GM23248 (cell line): ENCODE measurements around the gene NXT1. TPM values are rescaled to one million over a fixed set of nuclear protein-coding genes. Genes with fewer than 3 reads are reported as not detected.
"Not testable (repeated sequence)": the region's sequence is repeated elsewhere in the genome, so short reads cannot be mapped to it uniquely, and the experiment has no call there.

Experiments used
- DNase-seq: peaks from one replicate; pipeline ENCODE4 v3.0.0-alpha.2; 2015
- H2AFZ ChIP-seq: fragments of 200-600 bp; sonication (generic); 2 replicates; pipeline ENCODE4 v1.6.1; 2016; ENCODE audit warnings: antibody characterized with exemption
- H3F3A ChIP-seq: fragments of 200-600 bp; sonication (generic); 2 replicates; pipeline ENCODE4 v1.6.1; 2016; ENCODE audit warnings: mild to moderate bottlenecking, antibody characterized with exemption, mixed run types; ENCODE audit not compliant: insufficient read depth
- H3K27ac ChIP-seq: fragments of 200-600 bp; sonication (generic); 2 replicates; pipeline ENCODE4 v1.5.1; 2016; ENCODE audit warnings: mild to moderate bottlenecking
- H3K27me3 ChIP-seq: fragments of 200-600 bp; sonication (generic); replicated peaks from 2 replicates; pipeline ENCODE4 v1.6.1; 2016; ENCODE audit warnings: mild to moderate bottlenecking; ENCODE audit not compliant: insufficient read depth
- H3K36me3 ChIP-seq: fragments of 200-600 bp; sonication (generic); 2 replicates; pipeline ENCODE4 v1.6.1; 2016; ENCODE audit warnings: low read depth, mild to moderate bottlenecking
- H3K4me1 ChIP-seq: fragments of 200-600 bp; sonication (generic); 2 replicates; pipeline ENCODE4 v1.6.1; 2016; ENCODE audit warnings: mild to moderate bottlenecking; ENCODE audit not compliant: insufficient read depth
- H3K4me2 ChIP-seq: fragments of 200-600 bp; sonication (generic); one replicate; pipeline ENCODE4 v1.6.1; 2016; ENCODE audit warnings: mild to moderate bottlenecking; ENCODE audit not compliant: unreplicated experiment
- H3K4me3 ChIP-seq: fragments of 200-600 bp; sonication (generic); 2 replicates; pipeline ENCODE4 v1.5.1; 2016; ENCODE audit warnings: mild to moderate bottlenecking
- H3K79me2 ChIP-seq: fragments of 200-600 bp; sonication (generic); 2 replicates; pipeline ENCODE4 v1.6.1; 2016; ENCODE audit warnings: mild to moderate bottlenecking; ENCODE audit not compliant: insufficient read depth
- H3K9ac ChIP-seq: fragments of 200-600 bp; sonication (generic); 2 replicates; pipeline ENCODE4 v1.6.1; 2016; ENCODE audit warnings: mild to moderate bottlenecking
- H3K9me2 ChIP-seq: fragments of 200-600 bp; sonication (generic); 2 replicates; pipeline ENCODE4 v1.6.1; 2016; ENCODE audit warnings: mixed run types, mild to moderate bottlenecking, moderate library complexity; ENCODE audit not compliant: insufficient read depth
- H3K9me3 ChIP-seq: fragments of 200-600 bp; sonication (generic); one replicate; pipeline ENCODE4 v1.6.1; 2017; ENCODE audit warnings: low read depth
- H4K20me1 ChIP-seq: fragments of 200-600 bp; sonication (generic); 2 replicates; pipeline ENCODE4 v1.6.0; 2016; ENCODE audit not compliant: insufficient read depth
- EZH2 ChIP-seq: fragments of 200-600 bp; sonication (generic); IDR thresholded peaks from 2 replicates; pipeline ENCODE4 v1.6.1; 2018; ENCODE audit warnings: antibody characterized with exemption, mild to moderate bottlenecking; ENCODE audit not compliant: insufficient read depth, poor library complexity, severe bottlenecking
- EZH2phosphoT487 ChIP-seq: fragments of 200-600 bp; sonication (generic); IDR thresholded peaks from 2 replicates; pipeline ENCODE4 v1.6.1; 2018; ENCODE audit warnings: antibody characterized with exemption, moderate library complexity, mild to moderate bottlenecking, low read depth; ENCODE audit not compliant: insufficient read depth
- WGBS, 2 experiments: methylation state at CpG; one replicate each; pipeline ENCODE4 v1.1.6; 2015 to 2017; ENCODE audit warnings: low lambda C conversion rate in 2 of 2, low coverage in 1 of 2; ENCODE audit errors: missing lambda C conversion rate in 2 of 2; 5-methylcytosine and 5-hydroxymethylcytosine counted together
- in situ Hi-C: fragments of 300-500 bp; cut with MboI; formaldehyde crosslinking; loops from 2 replicates; pipeline ENCODE4 v1.15.0; 2020
- polyA plus RNA-seq: library from polyadenylated mRNA; unstranded; fragments of >200 nt; fragmentation: Nextera tagmentation; extraction: Ambion mirVana; gene quantifications from 2 replicates; pipeline ENCODE4 v1.2.1, GENCODE V29; 2016
- total RNA-seq: library from RNA; depleted of rRNA; stranded (reverse); fragments of >200 nt; shearing (Covaris generic); gene quantifications from 2 replicates; pipeline ENCODE4 v1.2.3, GENCODE V29; 2014

The NXT1 gene
- total and polyA plus RNA-seq, 2 experiments from 2014 or later = 29.8 to 31.5 TPM

- Histone ChIP-seq H3K79me2 (no peaks in the 10 kb centered on the region), H3K9me3 (no peaks in the 10 kb centered on the region), H3K36me3 (no peaks in the 10 kb centered on the region), H3K4me3 (no peak overlapping the region), H3K27me3 (no peaks in the 10 kb centered on the region), H2AFZ (no peak overlapping the region), H3K27ac (no peak overlapping the region), H4K20me1 (no peaks in the 10 kb centered on the region), H3K9me2 (no peaks in the 10 kb centered on the region), H3K9ac (no peak overlapping the region), H3K4me2 (no peak overlapping the region), H3K4me1 (no peaks in the 10 kb centered on the region), H3F3A (no peaks in the 10 kb centered on the region)
- no peak for DNase-seq
- 39 to 46% methylated on average over 2 of the region's 2 CpGs for WGBS, 2 experiments
- in situ Hi-C loops = loop anchor here (5.0 to 25.0 kb wide), 2 partner anchors 649 to 1004 kb away; no protein-coding TSS in a partner anchor
- TF ChIP-seq EZH2phosphoT487 = no peak
- no peak for TF ChIP-seq EZH2
Observed at GRCh38 chr20:23341073-23341472, 9.5 kb upstream of the NXT1 start.

- no peak for DNase-seq
- no peaks in the 10 kb centered on the region for H3K79me2 ChIP-seq
- H3K27ac ChIP-seq = no peak overlapping the region
- 79 to 89% methylated on average over 1 of the region's 1 CpG for WGBS, 2 experiments
- no peak overlapping the region for H3K4me2 ChIP-seq
- no peaks in the 10 kb centered on the region for H3K4me1 ChIP-seq
- TF ChIP-seq EZH2phosphoT487 (no peak), EZH2 (no peak)
- no peaks in the 10 kb centered on the region for H3F3A ChIP-seq
- no peaks in the 10 kb centered on the region for H4K20me1 ChIP-seq
- H3K9ac ChIP-seq = no peak overlapping the region
- H3K36me3 ChIP-seq = no peaks in the 10 kb centered on the region
- in situ Hi-C loops = loop anchor here (5.0 to 25.0 kb wide), 2 partner anchors 651 to 1006 kb away; no protein-coding TSS in a partner anchor
- no peak overlapping the region for H2AFZ ChIP-seq
- no peaks in the 10 kb centered on the region for H3K27me3 ChIP-seq
- H3K9me3 ChIP-seq = no peaks in the 10 kb centered on the region
- no peak overlapping the region for H3K4me3 ChIP-seq
- no peaks in the 10 kb centered on the region for H3K9me2 ChIP-seq
Observed at GRCh38 chr20:23343590-23343989, 7.0 kb upstream of the NXT1 start.

- H3K4me3 ChIP-seq = no peak overlapping the region
- H3K9me2 ChIP-seq = no peaks in the 10 kb centered on the region
- no peak overlapping the region for H3K9ac ChIP-seq
- no peak overlapping the region for H2AFZ ChIP-seq
- in situ Hi-C loops = loop anchor here (5.0 to 25.0 kb wide), 2 partner anchors 652 to 1007 kb away; no protein-coding TSS in a partner anchor
- no peak overlapping the region for H3K27ac ChIP-seq
- H3K4me1 ChIP-seq = peaks cover 5% of the 10 kb centered on the region
- H3K9me3 ChIP-seq = no peaks in the 10 kb centered on the region
- 66 to 72% methylated on average over 5 of the region's 5 CpGs for WGBS, 2 experiments
- no peaks in the 10 kb centered on the region for H4K20me1 ChIP-seq
- H3K79me2 ChIP-seq = no peaks in the 10 kb centered on the region
- no peak overlapping the region for H3K4me2 ChIP-seq
- no peaks in the 10 kb centered on the region for H3K36me3 ChIP-seq
- no peaks in the 10 kb centered on the region for H3K27me3 ChIP-seq
- TF ChIP-seq EZH2 (no peak), EZH2phosphoT487 (no peak)
- no peak for DNase-seq
- H3F3A ChIP-seq = peaks cover 4% of the 10 kb centered on the region
Observed at GRCh38 chr20:23344336-23344735, 6.3 kb upstream of the NXT1 start.

- Histone ChIP-seq H3F3A (peaks cover 6% of the 10 kb centered on the region), H3K9ac (no peak overlapping the region), H4K20me1 (no peaks in the 10 kb centered on the region), H3K36me3 (no peaks in the 10 kb centered on the region), H3K9me2 (no peaks in the 10 kb centered on the region), H2AFZ (no peak overlapping the region), H3K4me3 (no peak overlapping the region), H3K4me2 (no peak overlapping the region), H3K4me1 (peaks cover 8% of the 10 kb centered on the region), H3K9me3 (no peaks in the 10 kb centered on the region), H3K27ac (no peak overlapping the region), H3K79me2 (peaks cover 3% of the 10 kb centered on the region), H3K27me3 (no peaks in the 10 kb centered on the region)
- 81 to 82% methylated on average over 4 of the region's 4 CpGs for WGBS, 2 experiments
- no peak for DNase-seq
- TF ChIP-seq EZH2phosphoT487 = no peak
- in situ Hi-C loops = loop anchor here (25.0 kb wide), 1 partner anchor 1009 kb away; no protein-coding TSS in a partner anchor
Observed at GRCh38 chr20:23346002-23346401, 4.6 kb upstream of the NXT1 start.

- Histone ChIP-seq H2AFZ (no peak overlapping the region), H4K20me1 (no peaks in the 10 kb centered on the region), H3K4me3 (no peak overlapping the region), H3K79me2 (peaks cover 21% of the 10 kb centered on the region), H3F3A (peaks cover 9% of the 10 kb centered on the region), H3K4me2 (no peak overlapping the region), H3K4me1 (peaks cover 15% of the 10 kb centered on the region), H3K9me2 (no peaks in the 10 kb centered on the region), H3K36me3 (no peaks in the 10 kb centered on the region), H3K27me3 (no peaks in the 10 kb centered on the region), H3K9ac (no peak overlapping the region), H3K27ac (no peak overlapping the region), H3K9me3 (no peaks in the 10 kb centered on the region)
- no peak for DNase-seq
- TF ChIP-seq EZH2phosphoT487 (no peak), EZH2 (no peak)
- in situ Hi-C loops = loop anchor here (25.0 kb wide), 1 partner anchor 1010 kb away; no protein-coding TSS in a partner anchor
- 69 to 71% methylated on average over 6 of the region's 6 CpGs for WGBS, 2 experiments
Observed at GRCh38 chr20:23347791-23348190, 2.8 kb upstream of the NXT1 start.

GRCh38 chr20:23348510-23348909 lies 2.1 kb upstream of the NXT1 start:
- Histone ChIP-seq H3K79me2 (peaks cover 28% of the 10 kb centered on the region), H3K4me1 (peaks cover 15% of the 10 kb centered on the region)
- not testable (repeated sequence) for H3K9me3 ChIP-seq, H2AFZ ChIP-seq, H3F3A ChIP-seq, H3K27ac ChIP-seq, H3K36me3 ChIP-seq, H4K20me1 ChIP-seq, H3K4me3 ChIP-seq, H3K9me2 ChIP-seq, H3K4me2 ChIP-seq, DNase-seq, H3K9ac ChIP-seq, H3K27me3 ChIP-seq
- WGBS, 2 experiments = 95 to 96% methylated on average over 6 of the region's 6 CpGs
- in situ Hi-C loops = loop anchor here (25.0 kb wide), 1 partner anchor 1011 kb away; no protein-coding TSS in a partner anchor
